ENCODE data around the gene ASPSCR1.

GRCh38 chr17:82065193-82065637 is 87.8 kb downstream of the ASPSCR1 start:
- TF ChIP-seq CTCF (IDR thresholded peaks at IDR 0.05) (no peak), POLR2A (IDR thresholded peaks at IDR 0.05) (no peak)
